Measurements from ENCODE around the gene CR1L. TPM values are rescaled to one million over a fixed set of nuclear protein-coding genes. Genes with fewer than 3 reads are reported as not detected.
A peak's percentile ranks its signal among the peaks of the same experiment; 100 is the strongest.

CR1L gene
- total and polyA plus RNA-seq, 9 of the 15 experiments (the other 6 are each of a cell fraction or from before 2014, with no cell fraction given) = 10.1 to 74.8 (median 34.3) TPM

GRCh38 chr1:207635569-207636186 is 9.3 kb upstream of the CR1L start (continued):
- TF ChIP-seq MAZ (CRISPR knock-in tag; conservative IDR thresholded peaks at IDR 0.05 in 1 of 2, IDR thresholded peaks at IDR 0.05 in 1 of 2) (peak; percentile 35 to 41; a peak in 1 of 4 replicates), CBFA2T3 (IDR thresholded peaks at IDR 0.05) (peak; percentile 98), ZNF76 (CRISPR knock-in tag; IDR thresholded peaks at IDR 0.05; ENCODE audit: borderline replicate concordance) (peak; percentile 65; the same call in 1 of the 2 replicates), TCF3 (CRISPR knock-in tag; IDR thresholded peaks at IDR 0.05) (peak; percentile 99), ZNF668 (CRISPR knock-in tag; IDR thresholded peaks at IDR 0.05) (peak; percentile 46; the same call in 1 of the 2 replicates), RFX1 (IDR thresholded peaks at IDR 0.05) (peak; percentile 4; the same call in 1 of the 2 replicates), FOSL1 (tag; conservative IDR thresholded peaks at IDR 0.05) (peak; percentile 54), MECOM (CRISPR knock-in tag; IDR thresholded peaks at IDR 0.05) (peak; percentile 74; the same call in 1 of the 2 replicates), ZBTB11 (CRISPR knock-in tag; IDR thresholded peaks at IDR 0.05) (0 out of 6 replicates have a peak, but pooled peaks of 1 of the 3 experiments have one; percentile 49), KLF6 (CRISPR knock-in tag; IDR thresholded peaks at IDR 0.05; ENCODE audit: borderline replicate concordance) (peak; percentile 44; the same call in 1 of the 2 replicates), ZBTB2 (IDR thresholded peaks at IDR 0.05) (peak; percentile 72; the same call in 1 of the 2 replicates), LEF1 (IDR thresholded peaks at IDR 0.05) (peak; percentile 73), CTBP1 (IDR thresholded peaks at IDR 0.05; ENCODE audit: borderline replicate concordance) (peak; percentile 94), NRF1 (conservative IDR thresholded peaks at IDR 0.05 in 1 of 2, IDR thresholded peaks at IDR 0.05 in 1 of 2) (peak; percentile 18 to 26; a peak in 1 of 4 replicates), ZEB2 (IDR thresholded peaks at IDR 0.05) (peak; percentile 83), CREM (IDR thresholded peaks at IDR 0.05; ENCODE audit: low read depth) (peak; percentile 58)

Data from K562 (cell line).